ENCODE data around the gene PRSS33.

GRCh38 chr16:2776500-2777139, 10.7 kb downstream of the PRSS33 start:
- no peak for TF ChIP-seq CTCF (conservative IDR thresholded peaks at IDR 0.05; ENCODE audit: low read depth, low read length)
- TF ChIP-seq EZH2 (IDR thresholded peaks at IDR 0.05; ENCODE audit: borderline replicate concordance, low read depth, low read length, poor library complexity, severe bottlenecking), result no peak
